Measurements from ENCODE around the gene TMEM47. TPM values are rescaled to one million over a fixed set of nuclear protein-coding genes. Genes with fewer than 3 reads are reported as not detected.

TMEM47 gene
- total RNA-seq, 6 donors from 2014 or later = 7.3 to 34.4 (median 26.5) TPM

DNA sequence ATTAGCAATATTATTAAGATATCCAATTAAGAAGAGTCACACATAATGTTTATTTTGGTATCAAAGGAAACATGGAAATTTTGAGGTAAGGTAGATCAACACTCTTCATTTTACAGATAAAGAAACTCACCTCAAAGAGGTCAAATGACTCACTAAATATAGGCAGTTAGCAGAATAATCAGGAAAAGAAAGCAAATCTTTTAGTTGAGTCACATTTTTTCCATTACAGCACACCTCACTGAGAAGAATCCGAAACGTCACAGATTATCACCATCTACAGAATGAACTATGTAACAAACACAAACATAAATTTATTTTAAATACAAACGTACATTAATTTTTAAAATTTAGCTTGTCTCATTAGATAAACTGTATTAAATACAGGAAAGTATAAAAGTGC is 70.1 kb downstream of the TMEM47 start:
- ATAC-seq (ENCODE audit: low FRiP score in 2 of 2) (no peak), DNase-seq (no peak)
- H3K27me3 ChIP-seq = no peaks in the 10 kb centered on the region
- H3K36me3 ChIP-seq = no peaks in the 10 kb centered on the region
- no peak overlapping the region for H3K4me3 ChIP-seq
- WGBS, 2 donors = 62 to 82% methylated on average over 3 of the region's 3 CpGs
- no peaks in the 10 kb centered on the region for H3K4me1 ChIP-seq
- TF ChIP-seq POLR2AphosphoS5 (IDR thresholded peaks at IDR 0.05) (no peak), EP300 (IDR thresholded peaks at IDR 0.05) (no peak), POLR2A (IDR thresholded peaks at IDR 0.05) (no peak), CTCF (IDR thresholded peaks at IDR 0.05) (no peak)
- H3K27ac ChIP-seq = no peak overlapping the region
- no peaks in the 10 kb centered on the region for H3K9me3 ChIP-seq

DNA sequence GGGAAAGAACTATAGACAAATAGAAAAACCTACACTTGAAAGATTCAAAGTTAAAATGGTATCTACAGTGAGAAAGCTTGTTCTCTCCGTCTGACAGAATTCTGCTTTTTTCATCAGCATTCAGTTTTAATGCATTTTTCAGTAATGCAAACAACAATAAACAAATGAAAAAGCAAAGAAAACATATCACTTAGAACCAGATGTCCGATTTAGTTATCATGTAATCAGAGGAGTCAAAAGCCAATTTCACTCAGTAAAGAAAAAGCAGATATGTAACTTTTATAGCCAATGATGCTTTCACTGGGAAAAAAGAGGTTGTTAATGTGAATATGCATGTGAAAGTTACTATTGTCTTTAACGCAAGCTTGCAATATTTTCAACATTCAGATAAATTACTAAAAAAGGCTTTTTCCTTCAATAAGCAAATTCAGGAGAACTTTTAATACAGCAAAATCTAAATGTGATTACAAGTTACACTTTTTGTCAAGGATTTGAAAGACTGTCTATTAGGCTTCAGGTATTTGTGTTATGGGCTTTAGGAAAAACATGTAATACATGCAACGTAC is 70.7 kb downstream of the TMEM47 start:
- Histone ChIP-seq H3K4me3 (no peak overlapping the region), H3K27ac (no peak overlapping the region), H3K27me3 (no peaks in the 10 kb centered on the region), H3K9me3 (no peaks in the 10 kb centered on the region), H3K36me3 (no peaks in the 10 kb centered on the region), H3K4me1 (no peaks in the 10 kb centered on the region)
- TF ChIP-seq EP300 (IDR thresholded peaks at IDR 0.05) = no peak
- no peak for TF ChIP-seq POLR2A (IDR thresholded peaks at IDR 0.05)
- no peak for TF ChIP-seq POLR2AphosphoS5 (IDR thresholded peaks at IDR 0.05)
- no peak for TF ChIP-seq CTCF (IDR thresholded peaks at IDR 0.05)
- ATAC-seq (ENCODE audit: low FRiP score in 2 of 2) = no peak
- no peak for DNase-seq
- WGBS, 2 donors = 50 to 71% methylated on average over 4 of the region's 4 CpGs

DNA sequence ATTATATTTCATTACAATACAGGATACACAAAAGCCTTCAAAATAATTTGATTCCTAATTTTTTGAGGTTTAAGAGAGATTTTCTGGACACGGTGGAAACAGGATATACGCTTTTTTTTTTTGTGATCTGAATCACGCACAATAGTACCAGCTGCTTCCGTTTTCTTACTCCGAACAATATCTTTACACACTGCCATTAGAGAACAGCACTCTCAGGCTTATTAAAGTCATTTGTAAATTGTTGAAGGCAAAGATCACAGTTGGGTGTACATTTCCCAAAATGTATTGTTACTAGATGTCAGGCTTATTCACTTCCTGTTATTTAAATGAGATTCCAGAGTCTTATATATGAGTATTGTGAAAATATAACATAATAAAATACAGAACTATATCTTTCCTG is 71.5 kb downstream of the TMEM47 start:
- ATAC-seq (ENCODE audit: low FRiP score in 2 of 2) (no peak), DNase-seq (no peak)
- no peaks in the 10 kb centered on the region for H3K4me1 ChIP-seq
- WGBS, 2 donors = 61 to 62% methylated on average over 5 of the region's 5 CpGs
- H3K27me3 ChIP-seq = no peaks in the 10 kb centered on the region
- H3K27ac ChIP-seq = no peak overlapping the region
- TF ChIP-seq POLR2AphosphoS5 (IDR thresholded peaks at IDR 0.05) = no peak
- TF ChIP-seq POLR2A (IDR thresholded peaks at IDR 0.05) = no peak
- no peak for TF ChIP-seq EP300 (IDR thresholded peaks at IDR 0.05)
- no peak for TF ChIP-seq CTCF (IDR thresholded peaks at IDR 0.05)
- H3K9me3 ChIP-seq = no peaks in the 10 kb centered on the region
- H3K4me3 ChIP-seq = no peak overlapping the region
- no peaks in the 10 kb centered on the region for H3K36me3 ChIP-seq

DNA sequence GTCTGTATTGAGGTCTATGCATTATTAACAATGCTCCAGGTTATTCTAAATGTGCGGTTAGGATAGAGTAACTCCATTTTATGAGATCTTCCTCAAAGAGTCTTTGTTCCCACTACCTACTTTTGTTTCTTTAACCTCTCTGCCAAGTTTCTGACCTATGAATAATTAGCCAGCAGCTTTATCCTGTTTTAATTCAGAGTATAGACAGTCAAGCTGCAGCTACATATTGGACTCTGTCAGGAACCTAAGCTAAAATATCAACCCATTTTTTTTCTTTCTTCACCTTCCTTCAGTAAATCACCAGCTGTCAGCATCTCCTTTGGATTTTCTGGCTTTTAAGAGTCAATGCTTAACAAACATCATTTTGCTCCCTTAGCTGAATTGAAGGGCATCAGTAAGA is 72.3 kb downstream of the TMEM47 start:
- TF ChIP-seq POLR2A (IDR thresholded peaks at IDR 0.05) (no peak), EP300 (IDR thresholded peaks at IDR 0.05) (no peak), POLR2AphosphoS5 (IDR thresholded peaks at IDR 0.05) (no peak), CTCF (IDR thresholded peaks at IDR 0.05) (no peak)
- no peaks in the 10 kb centered on the region for H3K36me3 ChIP-seq

GRCh38 chrX:34580069-34580468 is 77.0 kb downstream of the TMEM47 start:
- H3K27ac ChIP-seq = no peak overlapping the region
- no peak overlapping the region for H3K4me3 ChIP-seq
- no peaks in the 10 kb centered on the region for H3K4me1 ChIP-seq
- DNase-seq = no peak
- no peaks in the 10 kb centered on the region for H3K9me3 ChIP-seq
- no peaks in the 10 kb centered on the region for H3K36me3 ChIP-seq
- 41 to 57% methylated on average over 2 of the region's 2 CpGs for WGBS, 2 donors
- no peak for ATAC-seq (ENCODE audit: low FRiP score in 2 of 2)
- TF ChIP-seq POLR2AphosphoS5 (IDR thresholded peaks at IDR 0.05) (no peak), CTCF (IDR thresholded peaks at IDR 0.05) (no peak), POLR2A (IDR thresholded peaks at IDR 0.05) (no peak), EP300 (IDR thresholded peaks at IDR 0.05) (no peak)
- no peaks in the 10 kb centered on the region for H3K27me3 ChIP-seq

More for the DNA sequence above, 72.3 kb downstream of the TMEM47 start:
- Histone ChIP-seq H3K27ac (no peak overlapping the region), H3K4me1 (no peaks in the 10 kb centered on the region), H3K27me3 (no peaks in the 10 kb centered on the region), H3K9me3 (no peaks in the 10 kb centered on the region), H3K4me3 (no peak overlapping the region)
- DNase-seq = no peak
- no peak for ATAC-seq (ENCODE audit: low FRiP score in 2 of 2)
- WGBS, 2 donors = 81 to 100% methylated on average over 1 of the region's 1 CpG

Data from upper lobe of left lung (tissue), 6 donors.